GM23338 (cell line): ENCODE results near the gene TELO2.

Experiments
- CREB1 ChIP-seq: fragments of 250-450 bp; sonication (Bioruptor Pico); IDR thresholded peaks from 2 replicates; pipeline ENCODE4 v1.5.0; 2020; ENCODE audit warnings: low read depth, mild to moderate bottlenecking, moderate library complexity
- EZH2 ChIP-seq: fragments of 200-600 bp; sonication (generic); IDR thresholded peaks from one replicate; pipeline ENCODE4 v1.8.0; 2017; ENCODE audit warnings: antibody characterized with exemption, mild to moderate bottlenecking, low read depth; ENCODE audit not compliant: unreplicated experiment
- EZH2phosphoT487 ChIP-seq: fragments of 200-600 bp; sonication (generic); IDR thresholded peaks from one replicate; pipeline ENCODE4 v1.8.1; 2018; ENCODE audit warnings: antibody characterized with exemption; ENCODE audit not compliant: unreplicated experiment
- JUNB ChIP-seq: IDR thresholded peaks from one replicate; pipeline ENCODE4 v1.6.1; 2016; ENCODE audit warnings: antibody characterized with exemption; ENCODE audit not compliant: unreplicated experiment
- NANOG ChIP-seq: IDR thresholded peaks from 2 replicates; pipeline ENCODE4 v1.6.1; 2016; ENCODE audit warnings: antibody characterized with exemption, borderline replicate concordance
- POLR2AphosphoS5 ChIP-seq: IDR thresholded peaks from 2 replicates; pipeline ENCODE4 v1.6.1; 2016; ENCODE audit warnings: antibody characterized with exemption, low read depth
- STAT1 ChIP-seq: IDR thresholded peaks from one replicate; pipeline ENCODE4 v1.6.1; 2016; ENCODE audit warnings: antibody characterized with exemption; ENCODE audit not compliant: unreplicated experiment
- ZNF114 ChIP-seq: fragments of 250-450 bp; sonication (Bioruptor Pico); IDR thresholded peaks from 2 replicates; pipeline ENCODE4 v1.5.0; 2020; ENCODE audit warnings: mild to moderate bottlenecking, moderate library complexity
- ZNF331 ChIP-seq: fragments of 250-450 bp; sonication (Bioruptor Pico); IDR thresholded peaks from 2 replicates; pipeline ENCODE4 v1.5.0; 2020; ENCODE audit warnings: low read depth, mild to moderate bottlenecking, moderate library complexity
- TF ChIP-seq, protein P1 (sequence below), 2 experiments: fragments of 200-600 bp in 1 of 2; sonication (generic) in 1 of 2; conservative IDR thresholded peaks; 2 replicates each; pipeline versions ENCODE4 v1.5.1 to v1.6.1; 2016 to 2017; ENCODE audit warnings: antibody characterized with exemption in 2 of 2, low read depth in 2 of 2, mild to moderate bottlenecking in 2 of 2, moderate library complexity in 1 of 2
- TF ChIP-seq, protein P2 (sequence below): IDR thresholded peaks from one replicate; pipeline ENCODE4 v1.6.1; 2018; ENCODE audit warnings: antibody characterized with exemption; ENCODE audit not compliant: unreplicated experiment
- TF ChIP-seq, protein P3 (sequence below): fragments of 250-450 bp; sonication (Bioruptor Pico); IDR thresholded peaks from 2 replicates; pipeline ENCODE4 v1.5.0; 2020; ENCODE audit warnings: mild to moderate bottlenecking, moderate library complexity

DNA sequence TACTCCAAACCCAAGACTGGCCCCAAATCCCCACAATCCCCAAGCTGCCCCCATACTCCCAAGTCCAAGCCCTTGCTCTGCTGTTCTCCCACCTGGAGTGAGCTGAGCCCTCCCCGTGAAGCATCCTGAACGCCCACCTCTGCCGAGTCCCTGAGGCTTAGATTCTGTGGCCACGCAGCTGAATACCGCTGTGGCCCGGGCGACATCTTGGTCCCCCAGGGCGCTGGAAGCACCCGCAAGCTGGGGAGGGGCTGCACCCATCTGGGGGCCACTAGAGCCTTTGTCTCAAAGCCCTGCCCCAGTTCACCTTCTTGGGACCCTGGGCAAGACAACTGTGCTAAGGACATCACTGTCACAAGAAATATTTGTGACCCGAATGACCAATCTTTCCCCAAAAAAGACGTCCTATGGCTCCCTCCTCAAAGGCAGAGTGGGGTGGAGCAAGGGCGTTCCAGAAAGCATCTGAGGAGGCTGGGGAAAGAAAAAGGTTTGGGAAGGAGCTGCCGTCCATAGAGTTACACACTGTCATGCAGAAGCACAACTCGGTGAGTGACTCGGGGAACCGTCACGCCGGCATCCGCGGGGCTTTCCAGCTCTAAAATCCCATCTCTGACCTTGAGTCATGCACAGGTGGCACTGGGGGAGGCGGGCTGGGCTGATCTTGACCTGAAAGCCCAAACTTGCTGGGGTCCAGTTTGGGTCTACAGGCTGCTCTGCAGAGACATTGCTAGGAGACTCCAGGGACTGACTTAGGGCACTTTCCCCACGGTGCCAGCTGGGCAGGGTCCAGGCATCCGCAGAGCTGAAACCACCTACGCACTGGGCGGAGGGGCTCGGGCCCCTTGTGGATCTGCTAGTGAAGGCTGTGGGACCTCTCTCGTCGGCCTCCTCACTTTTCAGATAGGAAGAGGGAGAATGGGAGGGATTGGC is 11.0 kb upstream of the TELO2 start:
- TF ChIP-seq, protein P1, sequence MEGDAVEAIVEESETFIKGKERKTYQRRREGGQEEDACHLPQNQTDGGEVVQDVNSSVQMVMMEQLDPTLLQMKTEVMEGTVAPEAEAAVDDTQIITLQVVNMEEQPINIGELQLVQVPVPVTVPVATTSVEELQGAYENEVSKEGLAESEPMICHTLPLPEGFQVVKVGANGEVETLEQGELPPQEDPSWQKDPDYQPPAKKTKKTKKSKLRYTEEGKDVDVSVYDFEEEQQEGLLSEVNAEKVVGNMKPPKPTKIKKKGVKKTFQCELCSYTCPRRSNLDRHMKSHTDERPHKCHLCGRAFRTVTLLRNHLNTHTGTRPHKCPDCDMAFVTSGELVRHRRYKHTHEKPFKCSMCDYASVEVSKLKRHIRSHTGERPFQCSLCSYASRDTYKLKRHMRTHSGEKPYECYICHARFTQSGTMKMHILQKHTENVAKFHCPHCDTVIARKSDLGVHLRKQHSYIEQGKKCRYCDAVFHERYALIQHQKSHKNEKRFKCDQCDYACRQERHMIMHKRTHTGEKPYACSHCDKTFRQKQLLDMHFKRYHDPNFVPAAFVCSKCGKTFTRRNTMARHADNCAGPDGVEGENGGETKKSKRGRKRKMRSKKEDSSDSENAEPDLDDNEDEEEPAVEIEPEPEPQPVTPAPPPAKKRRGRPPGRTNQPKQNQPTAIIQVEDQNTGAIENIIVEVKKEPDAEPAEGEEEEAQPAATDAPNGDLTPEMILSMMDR (conservative IDR thresholded peaks at IDR 0.05; ENCODE audit: low read depth in 2 of 2), result no peak
- TF ChIP-seq POLR2AphosphoS5, result no peak
- no peak for TF ChIP-seq EZH2
- TF ChIP-seq JUNB, result no peak
- TF ChIP-seq EZH2phosphoT487, result no peak
- TF ChIP-seq, protein P2, sequence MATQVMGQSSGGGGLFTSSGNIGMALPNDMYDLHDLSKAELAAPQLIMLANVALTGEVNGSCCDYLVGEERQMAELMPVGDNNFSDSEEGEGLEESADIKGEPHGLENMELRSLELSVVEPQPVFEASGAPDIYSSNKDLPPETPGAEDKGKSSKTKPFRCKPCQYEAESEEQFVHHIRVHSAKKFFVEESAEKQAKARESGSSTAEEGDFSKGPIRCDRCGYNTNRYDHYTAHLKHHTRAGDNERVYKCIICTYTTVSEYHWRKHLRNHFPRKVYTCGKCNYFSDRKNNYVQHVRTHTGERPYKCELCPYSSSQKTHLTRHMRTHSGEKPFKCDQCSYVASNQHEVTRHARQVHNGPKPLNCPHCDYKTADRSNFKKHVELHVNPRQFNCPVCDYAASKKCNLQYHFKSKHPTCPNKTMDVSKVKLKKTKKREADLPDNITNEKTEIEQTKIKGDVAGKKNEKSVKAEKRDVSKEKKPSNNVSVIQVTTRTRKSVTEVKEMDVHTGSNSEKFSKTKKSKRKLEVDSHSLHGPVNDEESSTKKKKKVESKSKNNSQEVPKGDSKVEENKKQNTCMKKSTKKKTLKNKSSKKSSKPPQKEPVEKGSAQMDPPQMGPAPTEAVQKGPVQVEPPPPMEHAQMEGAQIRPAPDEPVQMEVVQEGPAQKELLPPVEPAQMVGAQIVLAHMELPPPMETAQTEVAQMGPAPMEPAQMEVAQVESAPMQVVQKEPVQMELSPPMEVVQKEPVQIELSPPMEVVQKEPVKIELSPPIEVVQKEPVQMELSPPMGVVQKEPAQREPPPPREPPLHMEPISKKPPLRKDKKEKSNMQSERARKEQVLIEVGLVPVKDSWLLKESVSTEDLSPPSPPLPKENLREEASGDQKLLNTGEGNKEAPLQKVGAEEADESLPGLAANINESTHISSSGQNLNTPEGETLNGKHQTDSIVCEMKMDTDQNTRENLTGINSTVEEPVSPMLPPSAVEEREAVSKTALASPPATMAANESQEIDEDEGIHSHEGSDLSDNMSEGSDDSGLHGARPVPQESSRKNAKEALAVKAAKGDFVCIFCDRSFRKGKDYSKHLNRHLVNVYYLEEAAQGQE, result no peak
- TF ChIP-seq NANOG, result no peak
- TF ChIP-seq ZNF331, result no peak
- TF ChIP-seq CREB1 (CRISPR knock-in tag), result no peak
- no peak for TF ChIP-seq STAT1
- no peak for TF ChIP-seq ZNF114 (CRISPR knock-in tag)
- TF ChIP-seq, protein P3, sequence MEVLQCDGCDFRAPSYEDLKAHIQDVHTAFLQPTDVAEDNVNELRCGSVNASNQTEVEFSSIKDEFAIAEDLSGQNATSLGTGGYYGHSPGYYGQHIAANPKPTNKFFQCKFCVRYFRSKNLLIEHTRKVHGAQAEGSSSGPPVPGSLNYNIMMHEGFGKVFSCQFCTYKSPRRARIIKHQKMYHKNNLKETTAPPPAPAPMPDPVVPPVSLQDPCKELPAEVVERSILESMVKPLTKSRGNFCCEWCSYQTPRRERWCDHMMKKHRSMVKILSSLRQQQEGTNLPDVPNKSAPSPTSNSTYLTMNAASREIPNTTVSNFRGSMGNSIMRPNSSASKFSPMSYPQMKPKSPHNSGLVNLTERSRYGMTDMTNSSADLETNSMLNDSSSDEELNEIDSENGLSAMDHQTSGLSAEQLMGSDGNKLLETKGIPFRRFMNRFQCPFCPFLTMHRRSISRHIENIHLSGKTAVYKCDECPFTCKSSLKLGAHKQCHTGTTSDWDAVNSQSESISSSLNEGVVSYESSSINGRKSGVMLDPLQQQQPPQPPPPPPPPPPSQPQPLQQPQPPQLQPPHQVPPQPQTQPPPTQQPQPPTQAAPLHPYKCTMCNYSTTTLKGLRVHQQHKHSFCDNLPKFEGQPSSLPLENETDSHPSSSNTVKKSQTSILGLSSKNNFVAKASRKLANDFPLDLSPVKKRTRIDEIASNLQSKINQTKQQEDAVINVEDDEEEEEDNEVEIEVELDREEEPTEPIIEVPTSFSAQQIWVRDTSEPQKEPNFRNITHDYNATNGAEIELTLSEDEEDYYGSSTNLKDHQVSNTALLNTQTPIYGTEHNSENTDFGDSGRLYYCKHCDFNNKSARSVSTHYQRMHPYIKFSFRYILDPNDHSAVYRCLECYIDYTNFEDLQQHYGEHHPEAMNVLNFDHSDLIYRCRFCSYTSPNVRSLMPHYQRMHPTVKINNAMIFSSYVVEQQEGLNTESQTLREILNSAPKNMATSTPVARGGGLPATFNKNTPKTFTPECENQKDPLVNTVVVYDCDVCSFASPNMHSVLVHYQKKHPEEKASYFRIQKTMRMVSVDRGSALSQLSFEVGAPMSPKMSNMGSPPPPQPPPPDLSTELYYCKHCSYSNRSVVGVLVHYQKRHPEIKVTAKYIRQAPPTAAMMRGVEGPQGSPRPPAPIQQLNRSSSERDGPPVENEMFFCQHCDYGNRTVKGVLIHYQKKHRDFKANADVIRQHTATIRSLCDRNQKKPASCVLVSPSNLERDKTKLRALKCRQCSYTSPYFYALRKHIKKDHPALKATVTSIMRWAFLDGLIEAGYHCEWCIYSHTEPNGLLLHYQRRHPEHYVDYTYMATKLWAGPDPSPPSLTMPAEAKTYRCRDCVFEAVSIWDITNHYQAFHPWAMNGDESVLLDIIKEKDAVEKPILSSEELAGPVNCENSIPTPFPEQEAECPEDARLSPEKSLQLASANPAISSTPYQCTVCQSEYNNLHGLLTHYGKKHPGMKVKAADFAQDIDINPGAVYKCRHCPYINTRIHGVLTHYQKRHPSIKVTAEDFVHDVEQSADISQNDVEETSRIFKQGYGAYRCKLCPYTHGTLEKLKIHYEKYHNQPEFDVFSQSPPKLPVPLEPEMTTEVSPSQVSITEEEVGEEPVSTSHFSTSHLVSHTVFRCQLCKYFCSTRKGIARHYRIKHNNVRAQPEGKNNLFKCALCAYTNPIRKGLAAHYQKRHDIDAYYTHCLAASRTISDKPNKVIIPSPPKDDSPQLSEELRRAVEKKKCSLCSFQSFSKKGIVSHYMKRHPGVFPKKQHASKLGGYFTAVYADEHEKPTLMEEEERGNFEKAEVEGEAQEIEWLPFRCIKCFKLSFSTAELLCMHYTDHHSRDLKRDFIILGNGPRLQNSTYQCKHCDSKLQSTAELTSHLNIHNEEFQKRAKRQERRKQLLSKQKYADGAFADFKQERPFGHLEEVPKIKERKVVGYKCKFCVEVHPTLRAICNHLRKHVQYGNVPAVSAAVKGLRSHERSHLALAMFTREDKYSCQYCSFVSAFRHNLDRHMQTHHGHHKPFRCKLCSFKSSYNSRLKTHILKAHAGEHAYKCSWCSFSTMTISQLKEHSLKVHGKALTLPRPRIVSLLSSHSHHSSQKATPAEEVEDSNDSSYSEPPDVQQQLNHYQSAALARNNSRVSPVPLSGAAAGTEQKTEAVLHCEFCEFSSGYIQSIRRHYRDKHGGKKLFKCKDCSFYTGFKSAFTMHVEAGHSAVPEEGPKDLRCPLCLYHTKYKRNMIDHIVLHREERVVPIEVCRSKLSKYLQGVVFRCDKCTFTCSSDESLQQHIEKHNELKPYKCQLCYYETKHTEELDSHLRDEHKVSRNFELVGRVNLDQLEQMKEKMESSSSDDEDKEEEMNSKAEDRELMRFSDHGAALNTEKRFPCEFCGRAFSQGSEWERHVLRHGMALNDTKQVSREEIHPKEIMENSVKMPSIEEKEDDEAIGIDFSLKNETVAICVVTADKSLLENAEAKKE (CRISPR knock-in tag), result no peak
